GM15510 (cell line): ENCODE measurements around the gene SKI.

Experiments used
- POLR2A ChIP-seq: IDR thresholded peaks from 3 replicates; pipeline ENCODE4 v1.6.1; 2011; ENCODE audit warnings: borderline replicate concordance; ENCODE audit not compliant: insufficient read length; ENCODE audit errors: extremely low read depth

Gene SKI

DNA sequence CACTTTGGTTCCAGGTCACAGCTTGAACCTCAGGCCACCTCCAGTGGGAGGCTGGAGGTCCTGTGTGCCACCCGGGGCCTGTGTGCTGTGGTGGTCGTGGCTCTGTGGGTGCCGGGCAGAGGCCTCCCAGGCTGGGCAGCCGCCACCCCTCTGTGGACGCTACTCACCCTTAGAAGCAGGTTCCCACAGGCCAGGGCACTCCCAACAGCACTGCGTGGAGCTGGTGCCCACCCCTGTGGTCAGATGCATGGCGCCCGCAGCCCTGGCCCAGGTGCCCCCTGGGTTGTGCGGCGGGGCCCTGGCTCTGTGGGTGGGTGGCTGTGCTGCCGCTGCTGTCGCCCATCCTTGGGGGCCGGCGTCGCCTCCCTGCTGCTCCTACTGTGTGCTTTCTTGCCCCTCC lies 39.7 kb downstream of the SKI start:
- no peak for TF ChIP-seq POLR2A

DNA sequence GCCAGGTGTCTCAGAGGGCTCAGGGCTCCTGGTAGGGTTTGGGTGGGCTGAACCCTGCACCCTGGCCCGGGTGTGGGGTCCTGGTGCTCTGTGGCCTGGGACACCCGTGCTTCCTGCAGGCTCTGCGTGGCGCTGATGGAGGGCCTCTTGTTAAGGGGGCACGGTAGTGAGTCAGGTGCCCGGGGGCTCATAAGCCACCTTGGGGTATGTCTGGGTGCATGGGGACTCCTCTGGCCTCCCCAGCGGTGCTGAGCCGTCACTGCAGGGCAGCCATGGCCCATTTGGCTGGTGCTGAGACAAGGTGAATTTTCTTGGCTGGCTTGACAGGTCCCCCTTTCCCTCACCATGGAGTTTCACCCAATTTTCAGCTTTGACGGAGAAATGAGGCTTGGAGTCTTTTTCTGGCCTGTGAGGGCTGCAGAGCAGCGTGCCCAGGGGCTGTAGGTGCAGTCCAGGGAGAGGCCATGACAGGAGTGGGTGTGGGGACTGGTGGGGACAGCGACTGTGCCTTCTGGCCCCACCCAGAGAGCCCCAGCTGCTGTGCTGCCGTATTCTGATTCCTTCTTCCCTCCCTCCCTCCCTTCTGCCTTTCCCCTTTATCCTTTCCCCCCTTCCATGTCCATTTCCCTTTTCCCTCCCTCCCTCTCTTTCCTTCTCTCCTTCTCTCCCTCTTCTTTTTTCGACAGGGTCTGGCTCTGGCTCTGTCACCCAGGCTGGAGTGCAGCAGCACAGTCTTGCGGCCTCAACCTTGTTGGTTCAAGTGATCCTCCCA lies 40.4 kb downstream of the SKI start:
- TF ChIP-seq POLR2A: no peak

DNA sequence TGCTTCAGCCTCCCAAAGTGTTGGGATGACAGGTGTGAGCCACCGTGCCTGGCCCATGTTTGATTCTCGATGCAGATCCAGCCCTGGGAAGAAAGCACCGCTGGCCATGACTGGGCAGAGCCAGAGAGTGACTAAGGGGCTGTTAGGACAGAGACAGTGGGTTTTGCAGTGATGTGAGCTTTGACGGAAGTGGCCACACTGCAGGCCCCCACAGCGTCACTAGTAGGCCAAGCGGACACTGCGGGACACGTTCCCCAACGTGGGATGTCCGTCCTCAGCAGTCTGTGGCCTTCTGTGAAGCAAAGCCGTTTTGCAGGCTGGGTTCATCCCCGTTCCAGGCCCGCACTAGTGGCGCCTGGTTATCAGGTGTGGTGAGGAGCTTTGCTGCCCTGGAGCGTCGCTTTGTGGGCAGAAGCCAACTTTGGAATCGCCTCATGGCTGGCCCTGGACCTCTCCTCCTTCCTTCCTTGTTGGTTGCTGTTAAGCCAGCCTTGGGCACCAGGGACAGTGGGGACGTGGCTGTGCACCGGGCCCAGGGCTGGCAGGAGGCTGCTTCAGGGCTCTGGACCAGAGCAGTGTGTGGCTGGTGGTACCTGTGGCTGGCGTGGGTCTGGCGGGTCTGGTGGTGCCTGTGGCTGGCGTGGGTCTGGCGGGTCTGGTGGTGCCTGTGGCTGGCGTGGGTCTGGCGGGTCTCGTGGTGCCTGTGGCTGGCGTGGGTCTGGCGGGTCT lies 41.2 kb downstream of the SKI start:
- TF ChIP-seq POLR2A: no peak

DNA sequence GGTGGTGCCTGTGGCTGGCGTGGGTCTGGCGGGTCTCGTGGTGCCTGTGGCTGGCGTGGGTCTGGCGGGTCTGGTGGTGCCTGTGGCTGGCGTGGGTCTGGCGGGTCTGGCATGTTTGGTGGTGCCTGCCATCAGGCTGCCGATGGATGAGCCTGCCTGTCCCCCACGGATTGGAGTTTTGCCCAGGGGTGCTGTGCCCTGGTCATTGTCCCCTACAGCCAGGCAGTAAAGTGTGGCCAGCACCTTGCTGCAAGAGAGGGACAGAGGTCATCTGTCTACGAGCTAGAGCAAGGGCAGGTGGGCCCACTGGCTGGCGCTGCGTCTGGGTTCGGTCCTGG lies 41.8 kb downstream of the SKI start:
- TF ChIP-seq POLR2A: no peak

DNA sequence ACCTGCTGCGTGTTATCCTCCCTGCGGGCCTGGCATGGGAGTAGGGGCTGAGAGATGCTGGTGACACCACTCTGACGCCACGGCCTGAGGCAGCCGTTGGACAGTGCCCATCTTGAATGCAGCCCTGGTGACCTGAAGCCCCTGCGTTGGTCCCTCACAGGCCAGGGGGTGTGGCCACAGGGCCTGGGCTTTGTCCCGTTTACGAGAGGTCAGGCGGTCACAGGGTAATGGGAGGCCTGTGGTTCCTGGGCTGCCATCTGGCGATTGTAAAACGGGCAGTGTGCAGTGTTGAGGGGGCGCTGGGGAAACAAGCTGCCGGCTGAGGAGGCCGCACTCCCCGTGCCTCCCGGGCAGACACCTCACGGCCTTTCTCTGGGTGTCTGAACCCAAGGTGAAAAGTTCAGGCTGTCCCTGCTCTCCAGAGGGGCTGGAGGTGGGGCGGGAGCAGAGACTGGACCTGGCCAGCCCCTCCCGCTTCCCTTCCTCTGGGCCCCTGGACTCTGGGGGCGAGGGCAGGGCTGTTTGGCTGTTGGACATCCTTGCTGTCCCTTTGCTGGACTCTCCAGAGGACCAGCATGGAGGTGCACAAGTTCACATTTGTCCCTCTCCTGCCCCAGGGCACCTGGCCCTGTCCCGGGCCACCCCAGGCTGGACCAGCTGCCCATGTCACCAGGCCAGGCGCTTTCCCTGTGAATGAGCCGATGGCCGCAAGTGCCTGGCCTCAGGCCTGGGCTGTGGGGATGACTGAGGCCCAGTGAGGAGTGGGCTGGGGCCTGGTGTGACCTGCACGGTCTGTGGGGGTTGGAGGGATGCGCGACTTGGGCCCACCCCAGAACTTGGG lies 42.4 kb downstream of the SKI start:
- no peak for TF ChIP-seq POLR2A

DNA sequence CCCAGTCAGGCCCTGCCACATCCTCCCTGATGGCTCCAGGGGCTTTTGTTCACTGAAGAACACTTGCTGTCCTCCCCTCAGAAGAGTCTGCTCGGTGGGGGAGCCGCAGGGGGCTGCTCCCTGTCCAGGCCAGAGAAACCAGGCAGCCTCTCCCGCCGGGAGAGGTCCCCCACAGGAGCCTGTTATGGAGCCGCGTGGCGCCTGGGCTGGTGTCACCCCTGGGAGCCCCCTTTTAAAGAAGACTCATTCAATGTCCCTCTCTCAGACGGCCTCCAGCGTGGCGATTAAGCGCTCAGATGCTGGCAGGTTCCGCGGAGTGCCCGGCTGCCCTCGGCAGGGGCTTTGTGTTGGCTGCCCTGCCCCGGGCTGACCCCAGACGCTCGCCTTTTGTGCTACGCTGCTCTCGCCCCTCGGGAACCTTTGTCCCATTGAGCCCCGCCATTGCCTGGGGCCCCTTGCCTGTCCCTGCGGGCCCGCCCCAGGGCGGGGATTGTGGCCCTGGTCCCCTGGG lies 43.1 kb downstream of the SKI start:
- TF ChIP-seq POLR2A: no peak

DNA sequence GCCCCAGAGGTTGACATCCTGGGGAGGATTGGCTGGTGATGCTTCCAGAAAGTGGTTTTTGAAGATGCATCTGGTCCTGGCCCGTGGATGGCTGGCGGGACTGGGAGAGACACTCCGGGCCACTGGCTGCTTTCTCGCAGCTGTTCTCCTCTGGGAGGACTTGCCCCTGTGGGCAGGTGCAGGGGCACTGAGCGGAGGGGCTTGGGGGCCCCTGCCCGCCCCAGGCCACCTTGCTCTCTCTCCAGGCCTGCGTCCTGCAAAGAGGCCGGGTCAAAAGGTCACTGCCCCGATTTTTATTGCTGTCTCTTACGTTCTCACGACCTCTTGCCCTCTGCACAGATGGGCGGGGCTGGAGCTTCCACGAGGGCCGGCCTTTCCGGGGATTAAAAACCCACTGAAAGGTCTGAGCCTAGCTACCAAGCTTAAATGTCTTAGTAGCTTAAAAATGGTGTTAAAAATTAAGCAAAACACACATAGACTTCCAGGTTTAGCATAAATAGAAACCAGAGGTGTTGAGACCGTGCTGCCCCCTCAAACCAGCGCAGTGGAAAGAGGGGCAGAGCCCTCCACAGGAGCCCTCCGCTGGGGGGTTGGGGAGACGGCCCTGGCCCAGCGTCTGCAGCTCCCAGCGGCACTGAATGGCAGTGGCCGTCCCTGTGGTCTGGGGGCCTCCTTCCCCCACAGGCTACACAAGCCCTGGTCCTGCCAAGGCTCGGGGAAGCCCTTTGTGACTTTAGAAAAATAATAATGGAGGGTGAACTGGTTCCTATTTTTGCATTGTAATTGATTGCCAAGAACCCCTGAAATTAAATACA lies 43.9 kb downstream of the SKI start:
- TF ChIP-seq POLR2A: no peak

DNA sequence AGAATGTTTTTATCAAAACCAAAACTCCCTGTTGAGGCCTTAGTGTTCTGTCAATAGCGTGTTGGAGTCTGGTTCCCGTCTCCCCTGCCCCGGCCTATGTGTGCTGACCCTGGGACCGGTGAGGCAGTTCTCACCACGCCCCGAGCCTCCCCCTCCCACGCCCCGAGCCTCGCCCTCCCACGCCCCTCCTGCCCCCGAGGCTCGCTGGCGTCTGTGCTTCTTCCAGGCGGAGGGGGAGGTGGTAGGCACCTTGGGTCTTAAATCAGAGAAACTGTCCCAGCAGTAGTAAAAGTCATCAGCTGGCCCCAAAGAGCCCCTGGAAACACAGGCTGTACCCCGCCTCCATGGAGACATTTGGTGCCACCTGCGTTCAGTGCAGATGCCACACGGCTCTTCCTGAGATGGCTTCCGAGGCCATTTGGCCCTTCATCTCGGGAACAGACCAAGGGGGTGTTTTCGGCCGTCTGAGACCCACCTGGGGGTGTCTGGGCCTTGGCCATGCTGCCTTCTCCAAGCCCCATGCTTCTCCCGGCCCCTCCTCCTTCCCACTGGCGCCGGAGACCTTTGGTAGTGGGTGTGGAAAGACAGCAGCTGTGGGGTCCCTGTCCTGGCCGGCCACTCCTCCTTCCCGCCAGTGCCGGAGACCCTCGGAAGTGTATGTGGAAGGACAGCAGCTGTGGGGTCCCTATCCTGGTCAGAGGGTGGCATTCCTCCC lies 44.7 kb downstream of the SKI start:
- TF ChIP-seq POLR2A: no peak

DNA sequence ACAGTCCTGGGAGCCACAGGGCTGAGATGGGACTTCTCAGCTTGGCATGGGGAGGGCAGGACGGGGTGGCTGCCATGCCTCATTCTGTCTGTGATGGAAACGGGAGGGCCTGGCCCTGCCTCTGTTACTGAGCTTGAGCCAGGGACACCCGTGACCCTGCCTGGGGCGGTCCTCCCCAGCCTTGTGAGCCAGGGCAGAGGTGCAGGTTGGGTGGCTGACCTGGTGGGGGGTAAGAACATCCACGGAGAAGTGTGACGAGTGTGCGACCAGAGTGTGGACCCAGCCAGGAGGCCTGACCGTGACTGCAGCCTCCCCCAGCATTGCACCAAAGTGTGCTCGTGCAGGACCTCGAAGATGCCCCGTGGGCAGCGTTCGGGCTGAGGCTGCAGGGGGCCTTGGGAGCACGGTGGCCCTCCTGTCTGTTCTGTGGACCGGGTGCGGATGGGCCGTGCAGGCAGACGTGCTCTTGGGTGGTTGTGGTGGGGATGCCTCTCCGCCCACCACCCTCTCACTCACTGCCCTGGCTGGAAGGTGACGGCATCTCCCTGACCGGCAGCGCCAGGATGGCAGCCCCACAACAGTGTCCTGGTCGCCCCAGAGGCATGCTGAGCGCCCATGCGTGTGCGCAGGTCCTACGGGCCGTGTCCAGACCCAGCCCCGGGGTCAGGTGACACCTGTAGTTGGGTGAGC lies 45.4 kb downstream of the SKI start:
- no peak for TF ChIP-seq POLR2A

DNA sequence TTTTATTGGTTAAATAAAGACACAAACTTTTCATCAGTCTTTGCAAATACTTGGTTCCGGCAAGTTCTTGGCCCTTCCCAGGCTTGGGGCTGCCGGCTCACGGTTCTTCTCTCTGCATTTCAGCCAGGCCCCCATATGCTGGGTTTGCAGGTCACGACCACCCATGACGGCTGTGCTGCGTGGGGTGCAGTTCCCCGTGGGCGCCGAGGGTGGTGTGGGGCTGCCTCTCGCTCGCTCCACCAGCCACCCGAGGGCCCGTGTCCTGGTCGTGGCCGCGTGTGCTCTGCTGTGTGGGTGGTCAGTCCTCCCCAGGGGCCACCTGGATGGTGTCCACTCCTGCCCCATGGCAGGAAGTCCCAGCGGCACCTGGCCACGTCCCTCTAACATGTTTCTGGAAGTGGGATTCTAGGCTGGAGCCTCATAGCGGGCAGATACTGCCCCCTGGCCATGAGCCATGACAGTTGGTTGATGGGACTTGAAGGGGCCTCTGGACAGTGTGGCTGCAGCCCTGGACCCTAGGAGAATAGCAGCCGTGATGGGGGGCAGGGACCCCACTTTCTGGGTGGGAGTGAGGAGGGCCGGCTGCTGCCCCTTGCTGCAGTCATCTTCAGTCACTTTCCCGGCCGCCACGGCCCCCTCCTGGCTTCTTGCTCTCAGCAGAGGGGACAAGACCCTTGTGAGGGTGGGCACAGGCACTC lies 46.3 kb downstream of the SKI start:
- TF ChIP-seq POLR2A: no peak

DNA sequence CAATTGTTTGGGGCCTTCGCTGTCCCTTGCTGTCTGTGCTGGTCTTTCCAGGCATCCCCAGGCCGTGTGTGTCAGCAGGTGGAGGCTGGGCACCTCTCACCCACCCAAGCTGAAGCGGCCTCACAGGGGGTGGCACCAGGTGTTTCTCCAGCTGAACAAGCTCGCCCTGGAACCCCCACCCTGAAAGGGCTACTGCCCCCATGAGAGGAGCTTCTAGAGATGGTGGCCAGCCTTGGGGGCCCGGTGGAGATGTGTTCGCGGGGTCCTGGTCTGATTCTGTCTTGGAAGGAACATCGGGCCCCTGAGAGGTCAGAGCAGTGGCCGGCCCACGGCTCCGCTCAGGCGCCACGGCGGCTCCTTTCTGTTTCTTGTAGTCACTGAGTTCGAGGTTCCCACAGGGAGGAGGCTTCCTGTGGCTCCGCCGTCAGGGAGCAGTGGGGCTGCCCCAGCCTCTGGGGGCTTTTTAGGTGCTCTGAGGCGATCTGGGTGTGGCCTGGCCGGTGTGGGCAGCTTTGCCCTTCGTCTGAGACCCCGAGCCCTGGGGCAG lies 46.9 kb downstream of the SKI start:
- no peak for TF ChIP-seq POLR2A

DNA sequence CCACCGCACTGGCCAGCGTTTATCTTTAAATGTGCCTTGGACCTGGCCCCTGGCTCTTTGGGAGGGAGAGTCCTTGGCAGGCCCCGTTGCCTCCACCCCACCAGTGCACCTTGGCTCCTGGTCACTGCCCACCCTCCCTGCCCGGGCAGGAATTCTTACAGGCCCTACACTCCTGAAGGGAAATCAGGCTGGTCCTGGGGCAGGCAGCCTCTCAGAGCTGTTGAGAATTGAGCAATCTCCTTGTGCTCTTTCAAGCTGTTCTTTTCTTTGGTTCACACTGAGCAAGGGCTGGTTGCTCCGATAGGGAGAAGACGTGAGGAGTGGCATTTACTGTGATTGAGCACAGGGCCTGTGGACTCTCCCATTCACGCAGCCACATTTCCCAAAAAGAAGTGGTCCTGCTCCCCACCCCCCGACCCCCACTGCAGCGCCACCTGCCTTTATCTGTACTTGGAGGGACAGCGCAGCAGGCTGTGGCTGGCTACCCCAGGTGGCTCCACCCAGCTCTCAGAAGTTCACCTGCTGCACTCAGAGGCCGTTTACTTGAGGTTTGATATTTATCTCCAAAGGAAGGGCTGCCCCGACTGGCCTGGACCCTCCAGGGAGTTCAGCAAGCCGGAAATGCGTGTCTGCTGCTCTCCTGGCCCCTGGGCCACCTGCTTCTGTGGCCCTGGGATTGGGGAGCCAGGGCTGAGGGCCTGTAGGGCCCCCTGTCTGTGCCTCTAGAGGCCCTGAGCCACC lies 47.8 kb downstream of the SKI start:
- no peak for TF ChIP-seq POLR2A
